B cell (primary cell): ENCODE data around the gene GSC2. TPM values are rescaled to one million over a fixed set of nuclear protein-coding genes. Genes with fewer than 3 reads are reported as not detected.

Source experiments
- ATAC-seq: fragments of 200-7000 bp; cut with Tn5 transposase; one replicate; pipeline ENCODE4 v1.10.0; 2021; ENCODE audit warnings: low read depth, mild to moderate bottlenecking, moderate number of reproducible peaks, moderate library complexity
- CTCF ChIA-PET: fragments of 350-600 bp; sonication (Branson Sonifier 250); formaldehyde crosslinking; loops from one replicate; lab custom pipeline; 2021; ENCODE audit warnings: antibody characterized with exemption, inconsistent platforms; lab: Charles Lee
- POLR2A ChIA-PET: fragments of 350-600 bp; sonication (Branson Sonifier 250); formaldehyde crosslinking; loops from one replicate; lab custom pipeline; 2021; ENCODE audit warnings: antibody characterized with exemption; lab: Charles Lee
- DNase-seq: peaks from one replicate; pipeline ENCODE4 v3.0.0; 2013
- H2AFZ ChIP-seq: 2 replicates; pipeline ENCODE4 v1.6.1; 2012; ENCODE audit warnings: mild to moderate bottlenecking, low read depth, low read length; ENCODE audit not compliant: insufficient read depth, poor library complexity, severe bottlenecking
- H3K27ac ChIP-seq, 2 donors: 1 replicate in 1 of 2; 2 replicates in 1 of 2; pipeline ENCODE4 v1.5.1; 2012 to 2013; ENCODE audit warnings: low read length in 2 of 2, mild to moderate bottlenecking in 2 of 2, moderate library complexity in 1 of 2
- H3K27me3 ChIP-seq, 4 experiments: fragments of 200-600 bp in 1 of 4; sonication (generic) in 1 of 4; replicated peaks in 1 of 4; 1 replicate in 2 of 4; 2 replicates in 2 of 4; pipeline versions ENCODE4 v1.6.1 to v1.7.0; 2013 to 2016; ENCODE audit warnings: low read length in 3 of 4, mild to moderate bottlenecking in 2 of 4, mixed read lengths in 1 of 4, moderate library complexity in 1 of 4; ENCODE audit not compliant: insufficient read depth in 4 of 4, control insufficient read depth in 3 of 4; ENCODE audit errors: control extremely low read depth in 1 of 4
- H3K36me3 ChIP-seq, 2 experiments: replicated peaks in 1 of 2; 1 replicate in 1 of 2; 2 replicates in 1 of 2; pipeline versions ENCODE4 v1.6.1 to v1.7.1; 2013; ENCODE audit warnings: low read length in 1 of 2; ENCODE audit not compliant: insufficient read depth in 2 of 2, control insufficient read depth in 1 of 2; ENCODE audit errors: control extremely low read depth in 1 of 2, extremely low read depth in 1 of 2
- H3K4me1 ChIP-seq, 2 donors: fragments of 200-600 bp in 1 of 2; sonication (generic) in 1 of 2; 1 replicate in 1 of 2; 2 replicates in 1 of 2; pipeline versions ENCODE4 v1.5.1 to v1.6.1; 2013 to 2017; ENCODE audit warnings: low read length in 2 of 2; ENCODE audit not compliant: control insufficient read depth in 2 of 2, insufficient read depth in 2 of 2
- H3K4me2 ChIP-seq: replicated peaks from 2 replicates; pipeline ENCODE3; 2012; ENCODE audit warnings: mild to moderate bottlenecking, low read depth, low read length; ENCODE audit not compliant: poor library complexity, severe bottlenecking
- H3K4me3 ChIP-seq, 5 experiments: fragments of 200-600 bp in 1 of 5; sonication (generic) in 1 of 5; 1 replicate in 3 of 5; 2 replicates in 2 of 5; pipeline versions ENCODE4 v1.5.1 to v1.7.0; 2011 to 2016; ENCODE audit warnings: low read length in 4 of 5, mild to moderate bottlenecking in 4 of 5, low read depth in 2 of 5, control low read depth in 1 of 5, moderate library complexity in 1 of 5; ENCODE audit not compliant: insufficient read depth in 1 of 5; ENCODE audit errors: control extremely low read depth in 1 of 5, extremely low read depth in 1 of 5
- H3K79me2 ChIP-seq: fragments of 200-600 bp; sonication (generic); one replicate; pipeline ENCODE4 v1.6.0; 2016; ENCODE audit warnings: low read length; ENCODE audit not compliant: control insufficient read depth, insufficient read depth
- H3K9ac ChIP-seq: fragments of 200-600 bp; sonication (generic); 2 replicates; pipeline ENCODE4 v1.6.1; 2017; ENCODE audit warnings: mild to moderate bottlenecking, low read length, moderate library complexity
- H3K9me3 ChIP-seq, 3 donors: one replicate each; pipeline versions ENCODE4 v1.6.1 to v1.7.1; 2013; ENCODE audit warnings: low read length in 2 of 3; ENCODE audit not compliant: control insufficient read depth in 2 of 3, insufficient read depth in 1 of 3; ENCODE audit errors: control extremely low read depth in 1 of 3
- H4K20me1 ChIP-seq: 2 replicates; pipeline ENCODE4 v1.6.0; 2012; ENCODE audit warnings: mild to moderate bottlenecking, low read length; ENCODE audit not compliant: insufficient read depth, control insufficient read depth, poor library complexity, severe bottlenecking
- H3K27ac Mint-ChIP-seq: one replicate; pipeline ENCODE4 v1.8.0; 2021; ENCODE audit warnings: mixed read lengths
- H3K27me3 Mint-ChIP-seq: one replicate; pipeline ENCODE4 v1.8.0; 2021; ENCODE audit warnings: mixed read lengths
- H3K4me1 Mint-ChIP-seq: one replicate; pipeline ENCODE4 v1.8.0; 2021; ENCODE audit warnings: mixed read lengths
- H3K4me3 Mint-ChIP-seq: one replicate; pipeline ENCODE4 v1.8.0; 2021; ENCODE audit warnings: mixed read lengths
- H3K9me3 Mint-ChIP-seq: one replicate; pipeline ENCODE4 v1.8.0; 2022; ENCODE audit warnings: mixed read lengths; ENCODE audit not compliant: insufficient read depth
- EZH2 ChIP-seq: IDR thresholded peaks from 2 replicates; pipeline ENCODE4 v1.6.1; 2012; ENCODE audit warnings: borderline replicate concordance, low read depth, mild to moderate bottlenecking, moderate library complexity, low read length; ENCODE audit not compliant: insufficient read depth, poor library complexity, severe bottlenecking
- WGBS: methylation state at CpG from one replicate; pipeline ENCODE4 v1.1.5; 2013; ENCODE audit warnings: missing lambda C conversion rate; ENCODE audit not compliant: insufficient coverage; 5-methylcytosine and 5-hydroxymethylcytosine counted together
- intact Hi-C: fragments of 100-400 bp; cut with micrococcal nuclease; formaldehyde crosslinking; loops from one replicate; pipeline ENCODE4 v1.10.0; 2022
- polyA plus RNA-seq: library from polyadenylated mRNA; depleted of rRNA; stranded (reverse); fragments of >200 nt; gene quantifications from 2 replicates; pipeline ENCODE4 v1.2.3, GENCODE V29; 2012
- total RNA-seq, 2 donors: library from RNA; stranded (reverse); fragments of 120-200 nt in 1 of 2; gene quantifications; 1 replicate in 1 of 2; 2 replicates in 1 of 2; pipeline versions ENCODE4 v1.2.3 to v1.2.4, GENCODE V29; 2013 to 2022
- TF ChIP-seq, protein P1 (sequence below): fragments of 200-600 bp; IDR thresholded peaks from one replicate; pipeline ENCODE4 v1.8.0; 2022; ENCODE audit warnings: antibody characterized with exemption, mild to moderate bottlenecking

GSC2 gene
- total and polyA plus RNA-seq, 2 donors (not counting 1 experiment from before 2014, with no cell fraction given), result not detected

DNA sequence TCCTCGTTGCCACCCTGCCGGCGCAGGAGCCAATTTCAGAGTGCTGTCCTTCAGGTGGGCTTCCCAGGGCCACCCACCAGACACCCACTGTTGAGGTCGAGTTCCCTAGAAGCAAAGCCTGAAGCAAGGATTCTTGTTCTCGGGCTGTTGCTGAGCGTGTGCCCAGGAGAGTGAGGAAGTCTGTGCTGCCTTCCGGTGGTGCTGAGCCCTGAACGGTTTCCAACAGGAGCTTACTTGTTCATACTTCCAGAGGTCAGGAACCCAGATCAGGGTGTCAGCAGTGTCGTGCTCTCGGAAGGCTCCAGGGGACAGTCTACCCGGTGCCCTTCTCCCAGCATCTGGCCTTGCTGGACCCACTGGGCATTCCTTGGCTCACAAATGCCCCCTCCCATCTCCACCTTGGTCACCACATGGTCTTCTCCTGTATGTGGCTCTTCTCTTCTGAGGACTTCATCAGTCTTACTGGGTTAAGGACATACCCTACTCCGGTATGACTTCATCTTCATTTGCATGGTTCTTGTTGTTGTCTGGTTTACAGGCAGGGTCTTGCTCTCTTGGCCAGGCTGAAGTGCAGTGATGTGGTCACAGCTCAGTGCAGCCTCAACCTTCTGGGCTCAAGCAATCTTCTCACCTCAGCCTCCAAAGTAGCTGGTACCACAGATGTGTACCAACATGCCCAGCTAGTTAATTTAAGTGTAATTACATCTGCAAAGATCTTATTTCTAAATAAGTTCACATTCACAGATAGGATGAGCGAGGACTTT, 17.2 kb upstream of the GSC2 start:
- DNase-seq, result no peak
- Mint-ChIP-seq H3K27ac (no peak overlapping the region), H3K9me3 (peaks cover 2% of the 10 kb centered on the region), H3K4me1 (peaks cover 28% of the 10 kb centered on the region), H3K4me3 (no peak overlapping the region), H3K27me3 (peaks cover 29% of the 10 kb centered on the region)
- H3K9me3 ChIP-seq, result peaks cover 0 to 22% (median 3%) of the 10 kb centered on the region in 3 donors
- H3K4me1 ChIP-seq, result peaks cover 29 to 33% of the 10 kb centered on the region in 2 donors
- TF ChIP-seq, protein P1, sequence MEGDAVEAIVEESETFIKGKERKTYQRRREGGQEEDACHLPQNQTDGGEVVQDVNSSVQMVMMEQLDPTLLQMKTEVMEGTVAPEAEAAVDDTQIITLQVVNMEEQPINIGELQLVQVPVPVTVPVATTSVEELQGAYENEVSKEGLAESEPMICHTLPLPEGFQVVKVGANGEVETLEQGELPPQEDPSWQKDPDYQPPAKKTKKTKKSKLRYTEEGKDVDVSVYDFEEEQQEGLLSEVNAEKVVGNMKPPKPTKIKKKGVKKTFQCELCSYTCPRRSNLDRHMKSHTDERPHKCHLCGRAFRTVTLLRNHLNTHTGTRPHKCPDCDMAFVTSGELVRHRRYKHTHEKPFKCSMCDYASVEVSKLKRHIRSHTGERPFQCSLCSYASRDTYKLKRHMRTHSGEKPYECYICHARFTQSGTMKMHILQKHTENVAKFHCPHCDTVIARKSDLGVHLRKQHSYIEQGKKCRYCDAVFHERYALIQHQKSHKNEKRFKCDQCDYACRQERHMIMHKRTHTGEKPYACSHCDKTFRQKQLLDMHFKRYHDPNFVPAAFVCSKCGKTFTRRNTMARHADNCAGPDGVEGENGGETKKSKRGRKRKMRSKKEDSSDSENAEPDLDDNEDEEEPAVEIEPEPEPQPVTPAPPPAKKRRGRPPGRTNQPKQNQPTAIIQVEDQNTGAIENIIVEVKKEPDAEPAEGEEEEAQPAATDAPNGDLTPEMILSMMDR, result no peak
- TF ChIP-seq EZH2, result no peak
- H3K79me2 ChIP-seq, result peaks cover 27% of the 10 kb centered on the region
- H3K27ac ChIP-seq, result no peak overlapping the region
- no peaks in the 10 kb centered on the region for H3K36me3 ChIP-seq
- ChIA-PET CTCF (no interaction called here), POLR2A (no interaction called here)
- no peak for ATAC-seq
- no peak overlapping the region for H3K4me3 ChIP-seq
- WGBS, result 84% methylated on average over 13 of the region's 13 CpGs
- peaks cover 0 to 46% (median 25%) of the 10 kb centered on the region in 4 experiments for H3K27me3 ChIP-seq
- H3K9ac ChIP-seq, result no peak overlapping the region
- H3K4me2 ChIP-seq, result no peak overlapping the region
- intact Hi-C loops, result no loop called here
- H4K20me1 ChIP-seq, result peaks cover 5% of the 10 kb centered on the region
- no peak overlapping the region for H2AFZ ChIP-seq

- peaks cover 0 to 46% (median 25%) of the 10 kb centered on the region in 4 experiments for H3K27me3 ChIP-seq
- peaks cover 29% of the 10 kb centered on the region for H3K27me3 Mint-ChIP-seq
- H3K36me3 ChIP-seq, result no peaks in the 10 kb centered on the region
- ATAC-seq, result no peak
- TF ChIP-seq, protein P1, result no peak
- no peak for TF ChIP-seq EZH2
- H3K4me1 ChIP-seq, result peaks cover 24 to 29% of the 10 kb centered on the region in 2 donors
- CTCF ChIA-PET, result no interaction called here
- 82% methylated on average over 7 of the region's 8 CpGs for WGBS
- no peak overlapping the region for H3K4me2 ChIP-seq
- no peaks in the 10 kb centered on the region for H4K20me1 ChIP-seq
- no peak for DNase-seq
- H3K27ac Mint-ChIP-seq, result no peak overlapping the region
- H2AFZ ChIP-seq, result no peak overlapping the region
- no peak overlapping the region for H3K9ac ChIP-seq
- no peak overlapping the region for H3K27ac ChIP-seq
- POLR2A ChIA-PET, result no interaction called here
- intact Hi-C loops, result no loop called here
- H3K9me3 ChIP-seq, result peaks cover 0 to 22% (median 3%) of the 10 kb centered on the region in 3 donors
- H3K4me3 Mint-ChIP-seq, result no peak overlapping the region
- peaks cover 23% of the 10 kb centered on the region for H3K4me1 Mint-ChIP-seq
- peaks cover 19% of the 10 kb centered on the region for H3K79me2 ChIP-seq
- H3K9me3 Mint-ChIP-seq, result peaks cover 2% of the 10 kb centered on the region
- no peak overlapping the region for H3K4me3 ChIP-seq
These were observed 16.3 kb upstream of the GSC2 start for GRCh38 chr22:19166421-19166820.
